HepG2 (cell line): Measurements from ENCODE around the gene SRSF2. TPM values are rescaled to one million over a fixed set of nuclear protein-coding genes. Genes with fewer than 3 reads are reported as not detected.

Source experiments
- EHMT2 ChIP-seq: fragments of 200-600 bp; sonication (generic); IDR thresholded peaks from 2 replicates; pipeline ENCODE4 v1.7.0; 2017; ENCODE audit warnings: antibody characterized with exemption, low read depth, low read length, borderline replicate concordance
- HDAC1 ChIP-seq: sonication (generic); formaldehyde crosslinking; IDR thresholded peaks from 2 replicates; pipeline ENCODE4 v1.5.1; 2020; ENCODE audit warnings: mild to moderate bottlenecking, missing genetic modification reagents
- HDAC2 ChIP-seq: sonication (generic); formaldehyde crosslinking; IDR thresholded peaks from 2 replicates; pipeline ENCODE4 v1.4.0; 2020; ENCODE audit warnings: missing genetic modification reagents
- IRF2 ChIP-seq: IDR thresholded peaks from 2 replicates; pipeline ENCODE4 v1.6.1; 2018; ENCODE audit warnings: missing genetic modification reagents, missing compliant biosample characterization
- MED1 ChIP-seq: sonication (generic); formaldehyde crosslinking; IDR thresholded peaks from 2 replicates; pipeline ENCODE4 v1.4.0; 2020; ENCODE audit warnings: missing genetic modification reagents
- MED8 ChIP-seq: sonication (generic); formaldehyde crosslinking; IDR thresholded peaks from 2 replicates; pipeline ENCODE4 v1.8.1; 2023; ENCODE audit warnings: mild to moderate bottlenecking, missing genetic modification reagents; ENCODE audit not compliant: insufficient replicate concordance
- MZF1 ChIP-seq: sonication (generic); formaldehyde crosslinking; IDR thresholded peaks from 2 replicates; pipeline ENCODE4 v1.8.1; 2023; ENCODE audit warnings: mild to moderate bottlenecking, missing genetic modification reagents, borderline replicate concordance
- PHF20 ChIP-seq: sonication (generic); formaldehyde crosslinking; IDR thresholded peaks from 2 replicates; pipeline ENCODE4 v1.5.0; 2020; ENCODE audit warnings: mild to moderate bottlenecking, missing genetic modification reagents
- PPARG ChIP-seq: conservative IDR thresholded peaks from 2 replicates; pipeline ENCODE4 v1.6.1; 2016; ENCODE audit warnings: missing biosample characterization, missing genetic modification reagents
- RAD21 ChIP-seq: fragments of 450-650 bp; formaldehyde crosslinking; IDR thresholded peaks from 2 replicates; pipeline ENCODE4 v1.5.0; 2020; ENCODE audit warnings: mild to moderate bottlenecking
- TEAD3 ChIP-seq: optimal IDR thresholded peaks from 2 replicates; pipeline ENCODE3; 2016; ENCODE audit warnings: borderline replicate concordance
- ZNF605 ChIP-seq: sonication (generic); formaldehyde crosslinking; IDR thresholded peaks from 2 replicates; pipeline ENCODE4 v1.8.0; 2022; ENCODE audit warnings: mild to moderate bottlenecking, missing genetic modification reagents
- ZNF747 ChIP-seq: sonication (generic); formaldehyde crosslinking; IDR thresholded peaks from 2 replicates; pipeline ENCODE4 v1.8.1; 2023; ENCODE audit warnings: missing genetic modification reagents, mild to moderate bottlenecking, borderline replicate concordance
- ZNF781 ChIP-seq: sonication (generic); formaldehyde crosslinking; IDR thresholded peaks from 2 replicates; pipeline ENCODE4 v1.5.1; 2020; ENCODE audit warnings: borderline replicate concordance, mild to moderate bottlenecking, missing genetic modification reagents; ENCODE audit errors: not compliant biosample characterization
- ZSCAN22 ChIP-seq: sonication (generic); formaldehyde crosslinking; IDR thresholded peaks from 2 replicates; pipeline ENCODE4 v1.4.0; 2020; ENCODE audit warnings: mild to moderate bottlenecking, missing genetic modification reagents
- polyA plus RNA-seq, 8 experiments: library from polyadenylated mRNA; depleted of rRNA in 3 of 8; stranded (reverse) in 7 of 8; unstranded in 1 of 8; fragments of >200 nt; fragmentation: Illumina TruSeq in 4 of 8; extraction: Trizol in 4 of 8; gene quantifications; 2 replicates each; pipeline versions ENCODE4 v1.2.1 to v1.2.3, GENCODE V29; 2011 to 2016; ENCODE audit warnings: low read depth in 4 of 8, missing spikeins in 1 of 8, mixed read lengths in 1 of 8; ENCODE audit not compliant: insufficient read depth in 1 of 8
- total RNA-seq, 5 experiments: library from RNA; depleted of rRNA; stranded (reverse); fragments of >200 nt; fragmentation: Illumina TruSeq; extraction: Trizol; gene quantifications; 2 replicates each; pipeline ENCODE4 v1.2.3, GENCODE V29; 2016; ENCODE audit warnings: low read depth in 1 of 5
- TF ChIP-seq, protein P1 (sequence below), 2 experiments: fragments of 450-650 bp in 1 of 2; sonication (generic) in 1 of 2; formaldehyde crosslinking; IDR thresholded peaks; 2 replicates each; pipeline versions ENCODE4 v1.5.0 to v1.8.0; 2020 to 2022; ENCODE audit warnings: mild to moderate bottlenecking in 1 of 2, missing genetic modification reagents in 1 of 2
- TF ChIP-seq, protein P2 (sequence below): sonication (generic); formaldehyde crosslinking; IDR thresholded peaks from 2 replicates; pipeline ENCODE4 v1.5.1; 2020; ENCODE audit warnings: missing genetic modification reagents, mild to moderate bottlenecking, borderline replicate concordance
- TF ChIP-seq, protein P3 (sequence below): IDR thresholded peaks from 2 replicates; pipeline ENCODE4 v1.6.1; 2016; ENCODE audit warnings: mild to moderate bottlenecking
- TF ChIP-seq, protein P4 (sequence below): sonication (generic); IDR thresholded peaks from 2 replicates; pipeline ENCODE4 v1.6.1; 2016; ENCODE audit warnings: low read depth, borderline replicate concordance

The SRSF2 gene
- total and polyA plus RNA-seq, 2 of the 13 experiments (the other 11 are each of a cell fraction or from before 2014, with no cell fraction given), result 306 to 319 TPM

DNA sequence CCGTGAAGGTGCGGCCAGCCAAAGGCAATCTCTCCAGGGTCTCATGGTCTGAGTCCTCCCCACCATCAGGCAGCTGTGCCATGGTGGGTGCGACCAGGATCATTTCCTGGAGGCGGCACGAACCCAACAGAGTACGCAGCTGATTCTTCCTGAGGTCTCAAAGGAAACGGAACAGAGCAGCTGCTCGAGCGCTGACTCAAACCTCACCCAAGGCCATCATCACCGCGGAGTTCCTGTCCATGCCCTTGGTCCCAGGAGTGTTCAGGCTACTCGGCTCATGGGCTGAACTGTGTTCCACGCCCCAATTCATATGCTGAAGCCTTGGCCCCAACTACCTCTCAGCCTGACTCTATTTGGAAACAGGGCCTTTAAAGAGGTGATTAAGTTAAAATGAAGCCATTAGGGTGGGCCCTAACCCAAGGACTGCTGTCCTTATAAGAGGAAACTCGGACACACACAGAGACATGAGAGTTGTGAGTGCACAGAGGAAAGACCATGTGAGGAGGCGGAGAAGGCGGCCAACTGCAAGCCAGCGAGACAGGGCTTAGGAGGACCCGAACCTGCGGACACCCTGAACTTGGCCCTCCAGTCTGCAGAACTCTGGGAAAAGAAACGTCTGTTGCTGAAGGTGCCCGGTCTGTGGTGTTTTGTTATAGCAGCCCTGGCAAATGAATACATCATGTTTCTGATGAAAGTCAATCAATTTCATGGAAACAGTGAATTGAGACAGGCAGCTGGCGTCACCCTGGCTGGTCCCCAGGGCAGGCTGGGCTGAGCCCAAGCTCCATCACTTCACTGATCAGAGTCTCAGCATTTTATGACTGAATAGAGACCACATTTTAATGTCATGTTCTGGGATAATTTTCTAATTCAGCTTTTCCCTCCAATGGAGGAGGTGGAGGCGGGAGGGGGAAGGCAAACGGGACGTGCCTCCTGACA, 40.1 kb downstream of the SRSF2 start (continued):
- peak; percentile 95 for TF ChIP-seq MED1 (CRISPR knock-in tag)
- TF ChIP-seq ZNF781 (CRISPR knock-in tag), result peak; percentile 30
- TF ChIP-seq, protein P1, sequence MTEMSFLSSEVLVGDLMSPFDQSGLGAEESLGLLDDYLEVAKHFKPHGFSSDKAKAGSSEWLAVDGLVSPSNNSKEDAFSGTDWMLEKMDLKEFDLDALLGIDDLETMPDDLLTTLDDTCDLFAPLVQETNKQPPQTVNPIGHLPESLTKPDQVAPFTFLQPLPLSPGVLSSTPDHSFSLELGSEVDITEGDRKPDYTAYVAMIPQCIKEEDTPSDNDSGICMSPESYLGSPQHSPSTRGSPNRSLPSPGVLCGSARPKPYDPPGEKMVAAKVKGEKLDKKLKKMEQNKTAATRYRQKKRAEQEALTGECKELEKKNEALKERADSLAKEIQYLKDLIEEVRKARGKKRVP (CRISPR knock-in tag; IDR thresholded peaks at IDR 0.05), result no peak
- no peak for TF ChIP-seq RAD21 (CRISPR knock-in tag)
- 0 out of 2 replicates have a peak, but pooled peaks have one; percentile 38 for TF ChIP-seq ZNF747
- TF ChIP-seq MED8, result no peak
- 0 out of 2 replicates have a peak, but pooled peaks have one; percentile 49 for TF ChIP-seq ZNF605 (CRISPR knock-in tag)
- TF ChIP-seq PPARG (CRISPR knock-in tag), result peak; percentile 47; the same call in 1 of the 2 replicates
- TF ChIP-seq ZSCAN22, result no peak
- TF ChIP-seq MZF1 (CRISPR knock-in tag), result 0 out of 2 replicates have a peak, but pooled peaks have one; percentile 44
- TF ChIP-seq HDAC1 (CRISPR knock-in tag), result peak; percentile 64
- TF ChIP-seq, protein P2, sequence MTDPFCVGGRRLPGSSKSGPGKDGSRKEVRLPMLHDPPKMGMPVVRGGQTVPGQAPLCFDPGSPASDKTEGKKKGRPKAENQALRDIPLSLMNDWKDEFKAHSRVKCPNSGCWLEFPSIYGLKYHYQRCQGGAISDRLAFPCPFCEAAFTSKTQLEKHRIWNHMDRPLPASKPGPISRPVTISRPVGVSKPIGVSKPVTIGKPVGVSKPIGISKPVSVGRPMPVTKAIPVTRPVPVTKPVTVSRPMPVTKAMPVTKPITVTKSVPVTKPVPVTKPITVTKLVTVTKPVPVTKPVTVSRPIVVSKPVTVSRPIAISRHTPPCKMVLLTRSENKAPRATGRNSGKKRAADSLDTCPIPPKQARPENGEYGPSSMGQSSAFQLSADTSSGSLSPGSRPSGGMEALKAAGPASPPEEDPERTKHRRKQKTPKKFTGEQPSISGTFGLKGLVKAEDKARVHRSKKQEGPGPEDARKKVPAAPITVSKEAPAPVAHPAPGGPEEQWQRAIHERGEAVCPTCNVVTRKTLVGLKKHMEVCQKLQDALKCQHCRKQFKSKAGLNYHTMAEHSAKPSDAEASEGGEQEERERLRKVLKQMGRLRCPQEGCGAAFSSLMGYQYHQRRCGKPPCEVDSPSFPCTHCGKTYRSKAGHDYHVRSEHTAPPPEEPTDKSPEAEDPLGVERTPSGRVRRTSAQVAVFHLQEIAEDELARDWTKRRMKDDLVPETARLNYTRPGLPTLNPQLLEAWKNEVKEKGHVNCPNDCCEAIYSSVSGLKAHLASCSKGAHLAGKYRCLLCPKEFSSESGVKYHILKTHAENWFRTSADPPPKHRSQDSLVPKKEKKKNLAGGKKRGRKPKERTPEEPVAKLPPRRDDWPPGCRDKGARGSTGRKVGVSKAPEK (CRISPR knock-in tag), result 0 out of 2 replicates have a peak, but pooled peaks have one; percentile 74
- no peak for TF ChIP-seq PHF20 (CRISPR knock-in tag)
- no peak for TF ChIP-seq EHMT2
- TF ChIP-seq HDAC2 (CRISPR knock-in tag), result peak; percentile 60; the same call in 1 of the 2 replicates
- TF ChIP-seq, protein P3, sequence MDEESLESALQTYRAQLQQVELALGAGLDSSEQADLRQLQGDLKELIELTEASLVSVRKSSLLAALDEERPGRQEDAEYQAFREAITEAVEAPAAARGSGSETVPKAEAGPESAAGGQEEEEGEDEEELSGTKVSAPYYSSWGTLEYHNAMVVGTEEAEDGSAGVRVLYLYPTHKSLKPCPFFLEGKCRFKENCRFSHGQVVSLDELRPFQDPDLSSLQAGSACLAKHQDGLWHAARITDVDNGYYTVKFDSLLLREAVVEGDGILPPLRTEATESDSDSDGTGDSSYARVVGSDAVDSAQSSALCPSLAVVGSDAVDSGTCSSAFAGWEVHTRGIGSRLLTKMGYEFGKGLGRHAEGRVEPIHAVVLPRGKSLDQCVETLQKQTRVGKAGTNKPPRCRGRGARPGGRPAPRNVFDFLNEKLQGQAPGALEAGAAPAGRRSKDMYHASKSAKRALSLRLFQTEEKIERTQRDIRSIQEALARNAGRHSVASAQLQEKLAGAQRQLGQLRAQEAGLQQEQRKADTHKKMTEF (CRISPR knock-in tag), result 0 out of 2 replicates have a peak, but pooled peaks have one; percentile 54
- TF ChIP-seq TEAD3, result peak; percentile 67
- TF ChIP-seq, protein P4, sequence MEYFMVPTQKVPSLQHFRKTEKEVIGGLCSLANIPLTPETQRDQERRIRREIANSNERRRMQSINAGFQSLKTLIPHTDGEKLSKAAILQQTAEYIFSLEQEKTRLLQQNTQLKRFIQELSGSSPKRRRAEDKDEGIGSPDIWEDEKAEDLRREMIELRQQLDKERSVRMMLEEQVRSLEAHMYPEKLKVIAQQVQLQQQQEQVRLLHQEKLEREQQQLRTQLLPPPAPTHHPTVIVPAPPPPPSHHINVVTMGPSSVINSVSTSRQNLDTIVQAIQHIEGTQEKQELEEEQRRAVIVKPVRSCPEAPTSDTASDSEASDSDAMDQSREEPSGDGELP, result peak; percentile 83; the same call in 1 of the 2 replicates
- TF ChIP-seq IRF2 (CRISPR knock-in tag), result peak; percentile 90
